Gastroesophageal sphincter (tissue), 3 donors: ENCODE data around the gene CPEB1.

Experiments
- CTCF ChIP-seq, 4 experiments: fragments of 200-600 bp in 2 of 4; fragments of 450-650 bp in 2 of 4; sonication (generic) in 1 of 4; IDR thresholded peaks; one replicate each; pipeline ENCODE4 v1.5.1; 2017 to 2019; ENCODE audit warnings: antibody characterized with exemption in 4 of 4, mild to moderate bottlenecking in 2 of 4, moderate library complexity in 2 of 4
- EP300 ChIP-seq: sonication (generic); formaldehyde crosslinking; IDR thresholded peaks from one replicate; pipeline ENCODE4 v1.6.1; 2017; ENCODE audit warnings: antibody characterized with exemption, mild to moderate bottlenecking
- POLR2A ChIP-seq, 2 donors: fragments of 450-650 bp; IDR thresholded peaks; one replicate each; pipeline ENCODE4 v1.6.1; 2017; ENCODE audit warnings: antibody characterized with exemption in 2 of 2, mild to moderate bottlenecking in 2 of 2, moderate library complexity in 1 of 2
- POLR2AphosphoS5 ChIP-seq: sonication (generic); formaldehyde crosslinking; IDR thresholded peaks from one replicate; pipeline ENCODE4 v1.6.1; 2017; ENCODE audit warnings: antibody characterized with exemption

- no peak for TF ChIP-seq POLR2A (IDR thresholded peaks at IDR 0.05)
- TF ChIP-seq CTCF (IDR thresholded peaks at IDR 0.05): no peak
- TF ChIP-seq EP300: no peak
- no peak for TF ChIP-seq POLR2AphosphoS5
Measured at GRCh38 chr15:82595766-82596165, 51.4 kb downstream of the CPEB1 start.
